ENCODE results near the gene KCNJ15. TPM values are rescaled to one million over a fixed set of nuclear protein-coding genes. Genes with fewer than 3 reads are reported as not detected.

KCNJ15 gene
- total RNA-seq, 6 experiments from 2014 or later = 0.43 to 3.5 (median 1.1) TPM

DNA sequence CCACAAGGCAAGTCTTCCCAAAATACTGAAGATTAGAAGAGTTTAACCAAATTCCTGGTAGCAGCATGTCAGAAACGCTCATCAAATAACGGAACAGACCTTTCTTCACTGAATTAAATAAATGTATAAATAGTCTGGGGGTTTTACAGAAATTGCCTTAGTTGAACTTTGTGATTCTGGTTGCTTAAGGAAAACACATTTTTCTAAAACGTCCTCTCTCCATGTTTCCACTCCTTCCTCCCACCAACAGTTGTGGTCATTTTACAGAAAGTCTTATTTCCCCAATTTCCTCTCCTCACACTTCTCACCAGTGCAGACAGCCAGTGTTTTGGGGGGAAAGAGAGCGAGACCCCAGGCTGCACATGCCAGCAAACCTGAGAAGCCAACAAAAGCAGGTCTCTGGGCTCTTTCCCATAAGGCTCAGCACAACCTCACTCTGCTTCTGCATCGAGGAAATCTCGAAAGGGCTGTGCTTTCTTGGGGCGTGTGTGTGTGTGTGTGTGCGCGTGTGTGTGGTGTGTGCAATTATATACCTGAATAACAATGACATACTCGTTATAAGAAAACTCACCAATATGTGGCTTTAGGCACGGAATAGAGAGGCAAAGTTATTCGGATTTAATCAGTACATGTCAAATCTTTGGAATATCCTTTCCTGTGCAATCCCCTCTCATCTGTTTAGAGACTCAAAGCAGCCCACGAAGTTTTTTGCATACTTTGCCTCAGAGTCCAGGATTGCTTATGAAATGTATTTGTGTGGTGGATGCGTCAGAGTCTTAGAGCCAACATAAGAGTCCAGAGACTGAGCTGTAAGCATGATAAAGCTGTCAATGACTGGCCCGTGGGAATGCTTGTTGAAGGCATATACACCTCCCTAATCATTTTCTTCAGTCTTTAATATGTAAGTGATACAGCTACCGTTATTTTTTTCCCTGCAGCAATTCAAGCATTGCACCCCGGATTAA, 2.0 kb downstream of the KCNJ15 start:
- DNase-seq (no peak), ATAC-seq (peak in 2 of 4 donors; percentile 21 to 38)
- no peak overlapping the region for H3K27ac ChIP-seq

DNA sequence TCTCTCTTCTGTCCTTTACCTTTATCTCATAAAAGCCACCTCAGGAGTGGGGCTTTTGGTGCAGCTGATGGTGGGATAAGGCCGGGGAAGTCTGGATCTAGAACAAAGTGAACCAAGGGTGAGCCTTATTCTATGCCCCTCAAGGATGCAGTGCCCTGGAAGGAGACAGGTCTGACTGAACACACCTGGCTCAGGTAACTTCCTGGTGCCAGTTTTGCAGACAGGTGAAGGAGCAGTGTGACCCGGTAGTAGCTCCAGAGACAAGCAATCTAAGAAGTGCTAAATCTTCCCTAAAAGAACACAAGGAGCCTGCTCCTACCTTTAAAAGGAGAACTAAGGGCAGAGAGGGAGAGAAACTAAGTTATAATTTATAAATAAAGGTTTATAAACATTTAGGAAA, 2.9 kb downstream of the KCNJ15 start:
- no peaks in the 10 kb centered on the region for H3K27me3 ChIP-seq
- no peaks in the 10 kb centered on the region for H3K36me3 ChIP-seq
- DNase-seq (no peak), ATAC-seq (no peak)
- TF ChIP-seq POLR2A (IDR thresholded peaks at IDR 0.05) = no peak
- TF ChIP-seq, protein P1, sequence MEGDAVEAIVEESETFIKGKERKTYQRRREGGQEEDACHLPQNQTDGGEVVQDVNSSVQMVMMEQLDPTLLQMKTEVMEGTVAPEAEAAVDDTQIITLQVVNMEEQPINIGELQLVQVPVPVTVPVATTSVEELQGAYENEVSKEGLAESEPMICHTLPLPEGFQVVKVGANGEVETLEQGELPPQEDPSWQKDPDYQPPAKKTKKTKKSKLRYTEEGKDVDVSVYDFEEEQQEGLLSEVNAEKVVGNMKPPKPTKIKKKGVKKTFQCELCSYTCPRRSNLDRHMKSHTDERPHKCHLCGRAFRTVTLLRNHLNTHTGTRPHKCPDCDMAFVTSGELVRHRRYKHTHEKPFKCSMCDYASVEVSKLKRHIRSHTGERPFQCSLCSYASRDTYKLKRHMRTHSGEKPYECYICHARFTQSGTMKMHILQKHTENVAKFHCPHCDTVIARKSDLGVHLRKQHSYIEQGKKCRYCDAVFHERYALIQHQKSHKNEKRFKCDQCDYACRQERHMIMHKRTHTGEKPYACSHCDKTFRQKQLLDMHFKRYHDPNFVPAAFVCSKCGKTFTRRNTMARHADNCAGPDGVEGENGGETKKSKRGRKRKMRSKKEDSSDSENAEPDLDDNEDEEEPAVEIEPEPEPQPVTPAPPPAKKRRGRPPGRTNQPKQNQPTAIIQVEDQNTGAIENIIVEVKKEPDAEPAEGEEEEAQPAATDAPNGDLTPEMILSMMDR (IDR thresholded peaks at IDR 0.05) = no peak
- 63% methylated on average over 2 of the region's 2 CpGs for WGBS (ENCODE audit: insufficient coverage, low coverage, low lambda C conversion rate, missing lambda C conversion rate)
- H3K4me1 ChIP-seq = peaks cover 0 to 10% (median 0%) of the 10 kb centered on the region in 4 donors
- intact Hi-C loops (cut with DNase I) = no loop called here
- no peak overlapping the region for H3K27ac ChIP-seq
- H3K4me3 ChIP-seq = no peak overlapping the region
- no peaks in the 10 kb centered on the region for H3K9me3 ChIP-seq

More for the DNA sequence above, 2.0 kb downstream of the KCNJ15 start:
- WGBS (ENCODE audit: insufficient coverage, low coverage, low lambda C conversion rate, missing lambda C conversion rate) = 54% methylated on average over 17 of the region's 17 CpGs
- no peaks in the 10 kb centered on the region for H3K9me3 ChIP-seq
- no peaks in the 10 kb centered on the region for H3K27me3 ChIP-seq
- H3K4me1 ChIP-seq = peaks cover 0 to 10% (median 0%) of the 10 kb centered on the region in 4 donors
- TF ChIP-seq POLR2A (IDR thresholded peaks at IDR 0.05) = no peak
- no peaks in the 10 kb centered on the region for H3K36me3 ChIP-seq
- intact Hi-C loops (cut with DNase I) = no loop called here
- H3K4me3 ChIP-seq = no peak overlapping the region

DNA sequence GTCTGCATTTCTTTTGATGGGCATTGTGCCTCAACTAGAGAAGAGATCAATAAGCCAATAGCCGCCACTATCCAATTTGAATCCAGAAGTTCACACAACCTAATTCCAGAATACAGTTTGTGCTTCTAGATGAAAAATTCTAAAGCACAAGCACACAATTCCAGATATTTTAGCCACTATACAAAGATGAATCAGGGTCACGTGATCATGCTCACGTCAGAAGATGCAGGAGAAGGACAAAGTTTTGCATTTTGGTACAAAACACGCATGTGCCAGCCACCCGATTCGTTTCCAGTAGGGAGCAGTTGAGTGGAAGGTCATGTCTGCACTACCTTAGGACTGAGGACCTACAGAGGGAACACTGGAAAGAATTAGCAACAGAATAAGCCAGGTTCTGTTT, 3.6 kb downstream of the KCNJ15 start:
- Histone ChIP-seq H3K9me3 (no peaks in the 10 kb centered on the region), H3K27me3 (no peaks in the 10 kb centered on the region), H3K36me3 (no peaks in the 10 kb centered on the region), H3K4me3 (no peak overlapping the region), H3K4me1 (peaks cover 0 to 10% (median 0%) of the 10 kb centered on the region in 4 donors), H3K27ac (no peak overlapping the region)
- no peak for ATAC-seq
- no peak for DNase-seq
- TF ChIP-seq, protein P1 (IDR thresholded peaks at IDR 0.05) = no peak
- no peak for TF ChIP-seq POLR2A (IDR thresholded peaks at IDR 0.05)
- WGBS (ENCODE audit: insufficient coverage, low coverage, low lambda C conversion rate, missing lambda C conversion rate) = 67% methylated on average over 4 of the region's 6 CpGs
- intact Hi-C loops (cut with DNase I) = no loop called here

GRCh38 chr21:38261851-38262250, 5.1 kb downstream of the KCNJ15 start:
- DNase-seq = no peak
- peak in 2 of 4 donors; percentile 22 to 24 for ATAC-seq
- intact Hi-C loops (cut with DNase I) = no loop called here
- Histone ChIP-seq H3K9me3 (no peaks in the 10 kb centered on the region), H3K4me3 (no peak overlapping the region), H3K27me3 (no peaks in the 10 kb centered on the region), H3K27ac (no peak overlapping the region), H3K4me1 (peaks cover 0 to 10% (median 0%) of the 10 kb centered on the region in 4 donors), H3K36me3 (no peaks in the 10 kb centered on the region)
- TF ChIP-seq, protein P1 (IDR thresholded peaks at IDR 0.05) = no peak
- TF ChIP-seq POLR2A (IDR thresholded peaks at IDR 0.05) = no peak
- WGBS (ENCODE audit: insufficient coverage, low coverage, low lambda C conversion rate, missing lambda C conversion rate) = 54% methylated on average over 2 of the region's 2 CpGs

DNA sequence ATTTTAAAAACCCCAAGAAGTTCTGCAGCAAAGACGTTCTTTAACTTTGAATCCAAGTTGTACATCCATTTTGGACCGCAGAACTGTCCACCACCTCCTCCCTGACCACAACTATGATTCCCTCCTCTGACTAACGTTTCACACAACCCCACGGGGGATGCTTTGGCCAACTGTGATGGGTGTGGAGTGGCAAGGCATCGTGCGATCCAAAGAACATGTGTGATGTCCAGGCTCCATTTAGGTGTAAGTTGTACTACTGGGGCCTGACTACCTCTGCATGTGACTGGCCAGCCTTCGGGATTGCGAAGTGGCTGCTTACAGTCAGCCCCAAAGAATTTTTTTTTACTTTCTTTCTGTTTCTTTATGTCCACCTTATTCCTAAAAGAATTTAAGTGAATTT, 6.7 kb downstream of the KCNJ15 start:
- Histone ChIP-seq H3K9me3 (no peaks in the 10 kb centered on the region), H3K27me3 (no peaks in the 10 kb centered on the region), H3K27ac (no peak overlapping the region), H3K4me1 (peaks cover 0 to 15% (median 4%) of the 10 kb centered on the region in 4 donors), H3K4me3 (no peak overlapping the region), H3K36me3 (no peaks in the 10 kb centered on the region)
- WGBS (ENCODE audit: insufficient coverage, low coverage, low lambda C conversion rate, missing lambda C conversion rate) = 81% methylated on average over 6 of the region's 8 CpGs
- ATAC-seq (no peak), DNase-seq (no peak)
- TF ChIP-seq, protein P1 (IDR thresholded peaks at IDR 0.05) = no peak
- no peak for TF ChIP-seq POLR2A (IDR thresholded peaks at IDR 0.05)
- intact Hi-C loops (cut with DNase I) = no loop called here
